ENCODE data around the gene HS1BP3. TPM values are rescaled to one million over a fixed set of nuclear protein-coding genes. Genes with fewer than 3 reads are reported as not detected.
A peak's percentile ranks its signal among the peaks of the same experiment; 100 is the strongest.

The HS1BP3 gene
- polyA plus RNA-seq, 10 donors, result 6.5 to 10.1 (median 8.6) TPM

DNA sequence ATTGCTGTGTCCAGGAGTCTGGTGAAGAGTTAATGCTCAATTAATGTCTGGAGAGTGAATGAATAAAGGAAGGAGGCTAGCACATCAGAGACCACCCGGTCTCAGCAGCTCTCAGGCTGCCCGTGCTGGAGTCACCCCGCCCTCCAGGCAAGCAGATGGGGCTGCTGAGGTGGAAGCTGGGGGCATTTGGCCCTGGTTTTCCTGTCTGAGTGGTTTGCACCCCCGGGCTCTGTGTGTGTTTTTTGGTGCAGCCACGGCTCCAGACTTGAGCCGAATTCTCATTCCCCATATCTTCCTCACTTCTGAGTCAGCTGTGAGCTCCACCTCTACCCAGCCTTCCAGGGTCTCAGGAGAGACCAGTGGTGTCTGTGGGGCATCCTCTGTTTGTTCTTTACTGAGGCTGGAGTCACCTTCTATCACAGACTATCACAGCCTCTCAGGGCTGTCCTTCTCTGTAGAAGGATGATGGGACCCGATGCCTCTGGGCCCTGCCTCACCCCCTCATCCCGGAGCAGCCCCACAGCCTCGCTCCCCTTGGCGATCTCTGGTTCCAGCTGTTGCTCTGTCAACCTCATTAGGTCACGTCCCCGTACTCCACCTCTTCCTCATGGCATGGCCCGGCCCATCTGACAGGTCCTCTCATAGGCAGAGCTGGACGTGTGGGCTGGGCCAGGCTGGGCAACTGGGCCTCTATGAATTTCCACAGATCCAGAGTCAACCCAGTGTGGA lies 60.8 kb downstream of the HS1BP3 start:
- DNase-seq, result no peak

DNA sequence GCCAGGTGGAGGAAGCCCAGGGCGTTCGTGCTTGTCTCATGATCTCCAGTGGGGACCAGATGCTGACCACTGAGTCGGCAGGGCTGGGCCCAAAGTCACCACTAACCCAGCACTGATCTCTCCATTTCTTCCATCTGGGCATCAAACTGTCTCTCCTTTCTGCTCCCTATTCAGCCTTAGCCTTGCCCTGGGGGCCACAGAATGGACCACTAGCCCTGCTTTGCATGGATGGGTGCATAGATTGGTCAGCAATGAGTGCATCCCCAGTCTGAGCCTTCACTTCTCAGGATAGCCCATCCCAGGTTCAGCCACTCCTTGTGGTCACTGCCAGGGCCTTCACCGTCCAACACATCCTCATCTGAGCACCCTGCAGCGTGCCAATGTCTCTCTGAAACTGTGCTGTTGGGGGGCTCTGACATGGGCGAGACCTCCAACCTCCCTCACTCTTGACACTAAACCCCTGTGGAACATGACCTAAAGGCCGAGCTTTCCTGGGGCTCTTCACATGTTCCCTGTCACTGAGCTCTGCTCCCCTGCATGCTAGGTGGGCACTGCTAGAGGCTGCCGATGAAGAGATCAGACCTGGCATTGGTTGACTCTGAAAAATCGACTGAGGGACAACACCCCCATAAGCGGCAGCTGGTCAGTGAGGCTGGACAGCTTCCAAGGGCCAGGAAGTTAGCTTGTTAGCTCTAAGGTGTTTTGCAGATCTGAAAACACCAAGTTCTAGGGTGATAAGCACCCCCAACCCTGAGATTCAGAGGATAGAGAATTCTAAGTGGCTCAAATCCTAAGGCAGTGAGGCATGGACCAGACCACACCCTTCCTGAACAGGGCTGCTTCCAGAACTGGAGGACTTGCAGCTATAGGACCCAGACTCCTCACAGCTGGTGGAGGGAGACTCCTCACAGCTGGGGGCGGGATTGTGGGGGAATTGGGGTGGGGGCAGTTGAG lies 61.7 kb downstream of the HS1BP3 start:
- DNase-seq, result no peak

DNA sequence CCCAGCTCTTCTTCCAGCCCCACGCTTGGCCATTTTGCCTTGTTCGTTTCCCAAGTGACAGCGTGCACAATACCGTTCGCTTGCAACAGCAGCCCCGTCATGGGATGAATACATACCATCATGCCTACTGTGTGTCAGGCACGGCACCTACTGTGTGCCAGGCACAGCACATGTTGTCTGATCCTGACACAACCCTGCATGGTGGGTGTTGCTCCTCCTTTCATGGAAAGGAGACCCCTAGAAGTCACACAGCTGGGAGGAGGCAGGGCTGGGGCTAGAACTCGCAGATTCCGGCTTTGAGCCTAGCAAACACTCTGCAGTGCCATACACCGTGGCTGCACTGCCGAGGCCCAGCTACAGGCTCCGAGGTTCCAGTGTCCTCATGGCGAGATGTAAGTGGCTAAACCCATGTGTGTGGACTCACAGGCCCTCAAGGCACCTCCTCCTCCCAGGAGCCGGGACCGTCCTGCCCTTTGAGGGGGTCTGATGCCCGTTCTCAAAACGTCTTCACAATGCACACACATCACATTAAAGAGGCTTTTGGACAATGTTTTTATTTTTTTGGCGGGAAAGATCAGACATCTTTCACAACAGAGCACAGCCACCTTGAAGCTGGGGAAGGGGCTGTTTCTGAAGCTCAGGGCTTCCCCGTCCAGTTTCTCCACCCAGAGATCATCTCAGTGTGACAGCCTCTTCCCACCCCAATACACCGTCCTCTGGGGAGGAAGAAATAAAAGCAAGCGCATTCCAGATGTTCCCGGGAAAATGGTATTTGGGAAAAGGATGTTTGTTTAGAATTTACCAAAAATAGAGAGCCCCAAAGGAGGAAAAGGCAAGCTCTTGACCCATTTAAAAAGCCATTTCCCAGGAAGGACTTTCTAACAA lies 64.9 kb downstream of the HS1BP3 start:
- peak in 1 of 3 donors; percentile 51 for DNase-seq

DNA sequence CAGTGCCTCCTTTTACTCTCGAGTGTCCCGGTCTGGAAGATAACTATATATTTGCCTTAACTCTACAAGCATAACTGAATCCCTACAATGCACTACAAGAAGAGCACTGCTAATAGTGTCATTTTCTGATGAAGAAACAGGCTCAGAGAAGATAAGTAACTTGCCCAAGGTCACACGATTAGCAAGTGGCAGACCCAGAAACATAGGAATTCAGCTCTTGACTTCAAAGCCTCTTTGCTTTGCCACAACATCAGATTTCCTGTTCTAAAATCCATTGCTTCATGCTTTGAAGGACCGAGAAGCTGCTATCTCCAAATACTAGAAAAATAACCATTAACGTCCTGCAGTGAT lies 65.6 kb downstream of the HS1BP3 start:
- no peak for DNase-seq

DNA sequence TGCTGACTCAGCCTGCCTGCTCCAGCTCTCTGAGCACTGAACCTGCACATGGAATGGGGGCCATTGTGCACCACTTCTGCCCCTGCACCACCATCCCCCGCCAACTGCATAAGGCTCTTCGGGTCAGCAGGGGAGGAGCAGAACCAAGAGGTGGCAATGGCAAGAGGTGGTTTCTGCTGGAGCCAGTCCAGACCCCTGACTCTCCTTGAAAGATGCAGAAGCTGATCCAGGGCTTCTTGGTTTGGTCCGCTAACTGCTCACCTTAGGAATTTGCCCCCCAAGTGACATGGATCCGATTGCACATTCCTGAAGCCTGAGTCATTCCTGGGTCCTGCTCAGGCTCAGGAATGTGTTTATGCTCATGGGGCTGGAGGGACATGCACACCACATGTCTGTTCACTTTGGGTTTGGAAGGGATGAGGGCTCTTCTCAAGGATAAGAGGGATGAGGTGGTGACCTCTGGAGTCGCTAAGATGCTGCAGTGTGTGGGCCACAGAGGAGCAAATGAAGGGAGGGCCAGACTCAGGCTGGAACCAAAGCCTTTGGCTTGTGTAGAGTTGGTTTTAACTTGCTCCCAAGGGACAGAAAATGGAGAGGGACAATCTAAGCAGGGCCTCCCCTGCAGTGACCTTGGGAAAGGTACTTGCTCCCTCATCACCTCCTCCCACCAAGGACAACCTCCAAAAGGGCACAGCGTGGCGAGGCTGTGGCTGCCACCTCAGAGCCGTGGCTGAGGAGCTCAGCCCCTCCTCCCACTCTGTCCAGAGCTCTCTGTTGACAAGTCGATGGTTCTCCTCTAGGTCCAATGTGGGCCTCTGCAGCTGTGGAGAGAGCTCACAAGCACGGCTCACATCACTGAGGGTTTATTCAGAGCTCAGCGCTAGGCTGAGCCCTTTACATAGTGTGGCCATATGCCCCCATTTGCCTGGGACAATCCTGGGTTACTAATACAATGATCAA lies 66.2 kb downstream of the HS1BP3 start:
- peak; percentile 62 to 97 (median 71) for DNase-seq

DNA sequence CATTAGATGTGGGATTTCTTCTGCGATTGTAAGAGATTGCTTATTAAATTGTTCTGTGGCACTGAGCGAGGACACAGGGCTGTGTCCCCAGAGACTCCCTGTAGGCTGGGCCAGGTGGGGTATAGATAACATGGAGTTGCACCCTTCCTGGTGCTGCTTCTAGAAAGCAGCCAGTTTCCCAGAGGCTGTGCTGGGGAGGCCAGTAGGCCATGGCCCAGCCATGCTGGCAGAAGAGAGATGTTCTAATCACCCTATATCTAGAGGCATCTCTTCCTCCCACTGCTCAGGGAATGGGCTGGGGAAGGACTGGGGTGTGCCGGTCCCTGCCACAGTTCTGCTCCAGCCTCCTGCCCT lies 66.9 kb downstream of the HS1BP3 start:
- DNase-seq, result no peak

DNA sequence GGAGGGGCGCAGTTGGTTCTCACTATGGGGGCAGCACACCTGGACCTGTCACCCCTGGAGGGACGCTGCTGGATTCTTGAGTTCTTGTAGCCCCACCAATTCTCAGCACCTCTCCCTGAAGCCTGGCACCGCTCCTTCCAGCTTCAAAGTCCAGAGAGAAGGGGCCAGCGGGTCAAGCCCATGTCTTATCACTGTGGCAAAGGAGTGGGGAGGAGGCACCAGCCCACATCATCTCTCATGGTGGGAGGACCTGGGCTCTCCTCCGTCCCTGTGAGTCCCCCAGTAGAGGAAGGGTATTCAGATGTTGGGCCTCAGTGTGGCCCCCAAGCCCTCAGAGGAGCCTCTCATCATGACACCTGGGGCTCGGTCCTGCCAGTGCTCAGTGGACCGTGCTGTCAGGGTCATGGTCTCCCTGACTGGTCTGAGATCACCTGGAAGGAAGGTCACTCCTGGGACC lies 67.4 kb downstream of the HS1BP3 start:
- DNase-seq, result no peak

DNA sequence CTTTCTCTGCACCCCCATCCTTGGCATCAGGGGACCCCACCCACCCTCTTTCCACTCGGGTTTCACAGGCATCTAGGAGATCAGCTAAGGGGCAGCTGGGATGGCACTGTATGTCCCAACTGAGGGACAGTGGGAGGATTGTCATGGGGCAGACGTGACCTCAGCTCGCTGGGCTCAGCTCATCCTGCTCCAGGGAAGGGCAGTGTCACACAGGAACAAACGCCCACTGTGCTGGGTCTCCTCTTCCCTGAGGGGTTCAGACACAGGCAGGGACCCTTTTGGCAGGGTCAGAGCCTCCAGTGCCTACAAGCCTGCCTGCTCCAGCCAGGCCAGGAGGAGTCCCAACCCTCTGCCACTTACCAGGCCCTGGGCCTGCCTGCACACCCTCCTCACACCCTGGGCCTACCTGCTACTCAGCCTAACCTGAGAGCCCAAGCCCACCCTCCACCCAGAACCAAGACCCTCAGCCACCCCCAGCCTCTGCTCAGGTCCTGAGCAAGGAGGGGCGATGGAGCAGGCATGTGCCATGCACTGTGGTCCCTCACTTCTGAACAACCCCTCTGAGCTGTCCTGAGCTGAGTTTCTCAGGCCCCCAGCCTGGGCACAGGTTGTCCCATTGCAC lies 68.2 kb downstream of the HS1BP3 start:
- DNase-seq, result no peak

DNA sequence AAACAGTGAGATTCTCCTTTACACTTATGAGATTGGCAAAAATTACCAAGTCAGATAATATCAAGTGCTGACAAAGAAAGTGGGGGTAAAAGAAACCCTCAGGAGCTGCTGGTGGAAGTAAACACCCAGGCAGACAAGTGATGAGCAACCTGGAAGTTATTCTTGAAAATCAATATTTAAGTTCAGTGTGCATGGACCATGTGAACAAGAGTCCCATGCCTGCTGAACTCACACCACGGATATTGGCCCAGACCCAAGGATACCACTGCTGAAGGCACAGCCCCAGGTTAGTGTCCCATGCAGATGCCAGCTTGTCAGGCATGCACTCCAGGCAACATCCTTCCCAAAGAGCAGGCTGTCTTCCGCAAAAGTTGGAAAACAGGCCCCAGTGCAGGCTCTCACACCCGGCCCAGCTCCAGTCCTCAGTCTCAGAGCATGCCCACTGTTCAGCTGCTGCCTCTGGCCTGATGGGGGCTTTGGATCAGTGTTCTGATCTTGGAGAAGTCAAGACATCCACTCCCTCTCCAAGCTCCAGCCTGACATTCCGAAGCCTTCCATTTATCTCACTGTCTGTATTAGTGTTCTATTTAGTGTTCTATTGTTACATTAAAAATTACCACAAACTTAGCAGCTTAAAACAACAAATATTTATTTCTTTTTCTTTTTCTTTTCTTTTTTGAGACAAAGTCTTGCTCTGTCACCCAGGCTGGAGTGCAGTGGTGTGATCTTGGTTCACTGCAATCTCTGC lies 70.0 kb downstream of the HS1BP3 start:
- no peak for DNase-seq

DNA sequence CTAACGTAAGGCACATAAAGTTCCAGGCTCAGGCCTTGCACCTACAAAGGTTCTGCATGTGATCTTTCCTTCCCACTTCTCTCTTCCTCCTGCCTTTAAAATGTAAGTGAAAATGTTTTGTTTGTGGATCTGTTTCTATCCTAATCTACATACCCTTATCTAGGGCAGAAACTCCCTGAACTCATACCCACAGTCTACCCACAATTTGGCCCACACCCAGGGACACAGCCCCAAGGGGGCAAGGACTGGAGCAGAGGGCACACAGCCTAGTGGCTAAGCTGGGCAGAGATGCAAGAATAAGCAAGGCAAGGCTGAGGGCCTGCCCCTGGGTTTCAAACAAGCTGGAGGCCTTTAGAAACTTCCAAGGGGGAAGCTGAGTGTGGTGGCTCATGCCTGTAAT lies 71.0 kb downstream of the HS1BP3 start:
- DNase-seq, result no peak

DNA sequence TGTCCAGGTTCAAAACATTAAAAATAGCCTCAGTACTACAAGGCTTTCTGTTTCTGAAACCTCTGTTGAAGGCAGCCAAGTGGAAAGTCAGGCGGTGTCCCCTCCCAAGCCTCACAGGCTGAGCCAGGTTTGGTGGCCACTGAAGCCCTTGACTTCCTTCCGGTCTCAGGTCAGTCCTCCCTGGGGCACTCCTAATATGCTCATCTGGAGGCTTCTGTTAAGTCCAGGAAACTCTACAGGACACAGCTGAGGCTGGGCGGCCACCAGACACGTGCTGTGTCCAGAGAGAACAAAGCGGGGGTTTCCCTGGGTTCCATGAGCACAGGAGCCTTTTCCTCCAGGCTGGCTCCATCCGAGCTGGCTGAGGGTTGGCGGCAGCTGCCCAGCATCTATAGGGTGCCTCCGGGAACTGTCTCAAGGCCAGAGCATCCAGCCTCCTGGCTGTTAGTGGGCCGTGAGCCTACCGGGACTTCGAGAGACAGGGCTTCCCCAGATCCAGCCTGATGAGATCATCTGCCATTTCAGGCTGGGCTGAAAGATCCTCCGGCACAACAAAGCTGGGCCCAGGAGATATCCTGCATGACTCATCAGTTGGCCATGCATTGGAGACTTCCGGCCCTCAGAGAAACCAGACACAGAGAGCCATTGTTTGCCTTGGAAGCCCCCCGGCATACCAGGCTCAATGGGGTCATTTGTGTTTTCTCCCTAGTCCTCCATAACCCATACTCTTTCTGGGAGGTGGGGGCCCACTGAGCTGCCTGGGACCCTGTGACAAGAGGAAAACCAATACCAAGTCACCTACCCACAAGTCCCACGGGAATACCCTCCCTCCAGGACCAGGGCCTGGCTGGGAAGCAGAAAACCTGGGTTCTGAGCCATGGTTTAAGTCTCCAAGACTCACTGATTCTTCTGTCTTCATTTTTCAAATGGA lies 71.7 kb downstream of the HS1BP3 start:
- peak; percentile 90 to 96 (median 95) for DNase-seq

DNA sequence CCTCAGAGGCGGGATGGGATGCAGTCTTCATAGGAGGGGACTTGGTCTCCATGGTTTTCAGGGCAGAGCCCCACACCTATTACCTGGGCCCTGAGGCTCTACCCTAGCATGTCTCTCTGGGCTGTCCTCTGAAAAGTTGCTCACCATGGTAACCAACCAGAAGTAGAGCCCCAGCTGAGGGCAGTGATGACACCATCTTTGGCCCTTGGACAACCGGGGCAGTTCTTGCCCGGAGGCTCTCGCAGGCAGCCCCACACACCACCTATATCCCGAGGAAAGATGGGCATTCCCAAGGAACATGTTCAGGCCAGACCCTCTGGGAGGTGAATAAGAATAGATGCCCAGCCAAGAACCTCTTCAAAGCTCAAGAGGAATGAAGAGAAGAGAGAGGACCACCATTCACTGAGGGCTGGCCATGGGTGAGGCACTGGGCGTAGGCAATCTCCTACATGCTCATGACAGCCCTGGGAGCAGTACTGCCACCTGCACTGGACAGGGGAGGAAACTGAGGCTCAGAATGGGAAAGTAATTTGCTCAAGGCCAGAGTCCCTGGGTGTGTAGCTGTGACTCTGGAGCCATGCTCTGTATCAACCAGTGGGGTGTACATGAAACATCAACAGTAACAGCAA lies 72.5 kb downstream of the HS1BP3 start:
- DNase-seq, result no peak

DNA sequence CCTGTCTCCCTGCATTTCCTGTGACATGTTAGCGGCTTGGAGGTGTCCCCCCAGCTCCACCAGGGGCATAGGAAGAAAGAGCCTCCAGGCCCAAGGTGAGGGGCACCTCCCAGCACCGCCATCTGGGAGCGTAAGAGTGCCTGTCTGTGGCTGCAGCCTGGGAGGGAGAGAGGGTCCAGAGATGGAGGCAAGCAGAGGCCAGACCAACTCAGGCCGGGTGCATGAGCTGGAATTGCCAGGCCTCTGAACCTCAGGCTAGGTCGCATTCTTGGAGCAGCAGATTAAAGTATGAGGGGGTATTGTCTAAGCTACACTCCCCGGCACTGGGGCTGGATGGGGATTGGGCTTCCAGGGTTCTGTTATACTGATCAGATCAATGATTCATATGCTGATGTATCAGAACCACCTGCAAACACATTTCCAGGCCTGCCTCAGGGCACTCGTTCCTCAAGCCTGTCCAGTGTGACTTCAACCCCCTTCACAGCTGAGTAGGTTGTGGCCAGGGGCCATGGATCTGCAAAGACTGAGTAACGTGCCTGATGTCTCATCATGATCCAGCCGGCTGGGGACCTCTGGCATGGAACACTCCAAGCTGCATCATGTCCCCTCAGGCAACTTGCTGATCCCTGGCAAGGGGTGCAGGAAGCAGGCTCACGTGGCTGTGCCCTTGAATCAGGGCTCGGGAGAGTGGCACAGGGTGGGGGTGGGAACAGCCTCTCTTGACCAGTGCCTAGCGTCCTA lies 73.2 kb downstream of the HS1BP3 start:
- no peak for DNase-seq

DNA sequence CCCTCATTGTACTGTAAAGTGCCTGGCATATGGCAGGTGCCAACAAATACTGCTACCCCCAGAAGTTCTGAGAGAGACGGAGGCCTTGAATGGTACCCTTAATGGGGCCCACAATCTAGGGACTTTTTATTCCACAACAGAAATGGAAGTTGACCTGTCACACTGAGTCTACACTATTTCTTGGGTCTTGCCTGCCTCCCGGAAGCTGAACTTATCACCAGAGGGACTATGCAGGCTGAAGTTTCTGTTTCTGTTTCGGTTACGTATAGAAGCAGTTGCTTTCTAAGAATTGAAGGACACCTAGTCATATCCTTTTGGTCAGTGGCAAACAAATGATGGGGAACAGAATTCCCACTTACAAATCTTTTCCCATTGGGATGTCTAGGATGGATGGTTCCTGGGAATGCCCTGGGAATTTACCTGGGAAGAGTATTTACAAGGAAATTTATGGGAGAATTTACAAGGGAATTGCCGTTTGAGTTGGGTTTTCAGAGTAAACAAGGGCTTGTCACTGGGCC lies 74.2 kb downstream of the HS1BP3 start:
- DNase-seq, result no peak

DNA sequence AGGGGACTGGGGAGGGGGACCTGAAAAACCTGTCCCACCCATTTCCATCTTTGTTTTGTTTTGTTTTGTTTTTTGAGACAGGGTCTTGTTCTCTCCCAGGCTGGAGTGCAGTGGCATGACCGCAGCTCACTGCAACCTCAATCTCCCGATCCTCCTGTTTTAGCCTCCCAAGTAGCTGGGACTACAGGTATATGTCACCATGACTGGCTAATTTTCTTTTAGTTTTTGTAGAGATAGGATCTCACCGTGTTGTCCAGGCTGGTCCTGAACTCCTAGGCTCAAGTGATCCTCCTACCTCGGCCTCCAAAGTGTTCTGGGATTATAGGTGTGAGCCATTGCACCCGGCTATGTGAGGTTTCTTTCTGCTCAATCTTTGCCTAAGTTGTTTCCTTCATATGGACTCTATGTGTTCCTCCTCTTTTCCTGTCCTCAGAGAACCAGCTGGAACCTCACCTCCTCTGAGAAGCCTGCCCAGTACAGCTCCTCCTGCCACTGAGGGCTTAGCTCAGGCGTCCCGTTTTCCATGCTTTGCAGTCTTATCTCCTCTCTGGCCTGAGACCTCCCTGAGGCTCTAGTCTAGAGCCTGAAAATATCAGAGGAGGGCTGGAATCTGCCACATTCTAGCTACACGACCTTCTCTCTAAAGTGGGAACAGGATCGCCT lies 74.8 kb downstream of the HS1BP3 start:
- no peak for DNase-seq

DNA sequence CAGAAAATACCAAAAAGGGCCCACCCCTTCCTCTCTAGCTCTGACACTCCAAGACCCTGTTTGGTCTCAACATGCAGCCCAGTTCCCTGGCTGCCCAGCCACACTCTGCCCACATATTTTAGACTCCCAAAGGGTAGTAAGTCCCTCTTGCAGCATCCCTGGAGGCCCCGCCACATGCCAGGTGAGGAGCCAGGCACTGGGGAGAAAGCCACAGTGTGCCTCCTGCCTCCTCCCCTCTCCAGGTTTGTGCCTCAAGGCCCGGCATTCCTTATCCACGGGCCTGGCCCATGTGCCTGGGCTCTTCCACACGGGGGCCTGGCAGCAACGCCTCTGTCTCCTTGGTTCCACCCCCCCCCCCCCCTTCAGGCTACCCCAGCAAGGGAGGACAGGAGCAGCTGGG lies 75.5 kb downstream of the HS1BP3 start:
- no peak for DNase-seq
